GM12891 (cell line): ENCODE results near the gene DNAH3.

Experiments
- POLR2A ChIP-seq: IDR thresholded peaks from 2 replicates; pipeline ENCODE4 v1.6.1; 2011; ENCODE audit warnings: low read depth, low read length, control low read depth
- POLR2AphosphoS5 ChIP-seq: IDR thresholded peaks from 2 replicates; pipeline ENCODE4 v1.6.1; 2011; ENCODE audit warnings: low read depth, low read length, control low read depth

DNA sequence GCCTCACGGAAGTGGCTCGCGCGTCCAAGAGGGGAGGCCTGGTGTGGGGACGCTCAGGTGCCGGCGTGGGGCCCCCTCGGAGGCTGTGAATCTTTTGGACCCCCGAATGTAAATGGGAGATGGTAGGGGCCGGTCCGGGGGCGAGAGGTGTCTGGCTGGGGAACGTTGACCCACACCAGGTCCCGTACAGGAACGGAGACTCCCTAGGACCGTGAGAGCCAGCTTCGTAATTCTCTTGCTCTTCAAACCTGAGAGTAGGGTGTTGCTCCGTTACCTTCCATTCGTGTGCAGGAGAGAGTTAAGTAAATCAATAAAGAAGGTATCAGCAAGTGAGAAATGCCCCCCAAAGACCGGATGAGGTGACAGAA lies 249.6 kb downstream of the DNAH3 start:
- TF ChIP-seq POLR2A, result peak; percentile 12; the same call in 1 of the 2 replicates
- TF ChIP-seq POLR2AphosphoS5, result peak; percentile 14; the same call in 1 of the 2 replicates
